ENCODE results near the gene BICRA.

DNA sequence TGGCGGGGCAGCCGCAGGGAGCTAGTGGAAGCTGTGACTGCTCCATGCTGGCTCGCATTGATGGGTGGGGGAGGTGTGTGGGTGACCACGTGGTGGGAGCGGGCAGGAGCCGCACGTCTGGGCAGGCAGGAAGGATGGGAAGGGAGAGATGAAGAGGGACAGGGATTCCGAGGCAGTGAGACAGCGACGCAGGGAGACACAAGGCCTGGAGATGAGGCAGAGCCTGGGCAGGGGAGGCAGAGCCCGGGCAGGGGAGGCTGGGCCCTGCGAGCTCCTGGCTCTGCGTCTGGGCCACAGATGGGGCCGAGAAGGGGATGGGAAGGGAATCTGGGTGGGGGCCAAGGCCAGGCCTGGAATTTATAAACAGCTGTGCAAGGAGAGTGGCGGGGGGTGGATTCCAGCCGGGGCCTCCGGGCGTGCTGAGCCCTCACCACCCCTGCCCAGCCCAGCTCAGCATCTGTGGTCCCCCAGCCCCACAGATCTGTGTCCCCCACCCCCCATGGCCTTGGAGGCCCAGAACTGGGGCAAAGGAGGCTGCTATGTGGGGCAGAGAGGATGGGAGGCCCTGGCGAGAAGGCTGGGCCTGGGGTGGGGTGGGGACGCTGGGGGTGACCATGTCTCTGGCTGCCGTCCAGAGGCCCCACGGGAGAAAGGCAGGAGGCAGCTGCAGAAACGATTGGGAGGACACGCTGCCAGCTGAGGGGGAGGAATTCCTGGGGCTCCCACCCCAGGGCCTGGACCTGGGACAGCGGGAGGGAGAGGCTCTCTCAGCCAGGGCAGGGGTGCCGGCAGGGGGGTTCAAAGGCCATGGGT is 110.3 kb downstream of the BICRA start:
- TF ChIP-seq, protein P1, sequence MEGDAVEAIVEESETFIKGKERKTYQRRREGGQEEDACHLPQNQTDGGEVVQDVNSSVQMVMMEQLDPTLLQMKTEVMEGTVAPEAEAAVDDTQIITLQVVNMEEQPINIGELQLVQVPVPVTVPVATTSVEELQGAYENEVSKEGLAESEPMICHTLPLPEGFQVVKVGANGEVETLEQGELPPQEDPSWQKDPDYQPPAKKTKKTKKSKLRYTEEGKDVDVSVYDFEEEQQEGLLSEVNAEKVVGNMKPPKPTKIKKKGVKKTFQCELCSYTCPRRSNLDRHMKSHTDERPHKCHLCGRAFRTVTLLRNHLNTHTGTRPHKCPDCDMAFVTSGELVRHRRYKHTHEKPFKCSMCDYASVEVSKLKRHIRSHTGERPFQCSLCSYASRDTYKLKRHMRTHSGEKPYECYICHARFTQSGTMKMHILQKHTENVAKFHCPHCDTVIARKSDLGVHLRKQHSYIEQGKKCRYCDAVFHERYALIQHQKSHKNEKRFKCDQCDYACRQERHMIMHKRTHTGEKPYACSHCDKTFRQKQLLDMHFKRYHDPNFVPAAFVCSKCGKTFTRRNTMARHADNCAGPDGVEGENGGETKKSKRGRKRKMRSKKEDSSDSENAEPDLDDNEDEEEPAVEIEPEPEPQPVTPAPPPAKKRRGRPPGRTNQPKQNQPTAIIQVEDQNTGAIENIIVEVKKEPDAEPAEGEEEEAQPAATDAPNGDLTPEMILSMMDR (IDR thresholded peaks at IDR 0.05), result no peak
- TF ChIP-seq POLR2A (IDR thresholded peaks at IDR 0.05), result peak in 1 of 2 donors; percentile 66

Data from adrenal gland (tissue), 5 donors.